RPMI7951 (cell line): ENCODE results near the gene DGUOK. TPM values are rescaled to one million over a fixed set of nuclear protein-coding genes. Genes with fewer than 3 reads are reported as not detected.

ENCODE experiments used
- DNase-seq: peaks from one replicate; pipeline ENCODE4 v3.0.0-alpha.2; 2012; ENCODE audit warnings: low read depth
- total RNA-seq: library from RNA; depleted of rRNA; stranded (reverse); fragments of >200 nt; shearing (Covaris generic); gene quantifications from 2 replicates; pipeline ENCODE4 v1.2.3, GENCODE V29; 2014

The DGUOK gene
- total RNA-seq, 1 experiment from 2014 or later: 169 TPM

GRCh38 chr2:73979686-73980085 lies 53.0 kb downstream of the DGUOK start:
- peak; percentile 85 for DNase-seq

DNA sequence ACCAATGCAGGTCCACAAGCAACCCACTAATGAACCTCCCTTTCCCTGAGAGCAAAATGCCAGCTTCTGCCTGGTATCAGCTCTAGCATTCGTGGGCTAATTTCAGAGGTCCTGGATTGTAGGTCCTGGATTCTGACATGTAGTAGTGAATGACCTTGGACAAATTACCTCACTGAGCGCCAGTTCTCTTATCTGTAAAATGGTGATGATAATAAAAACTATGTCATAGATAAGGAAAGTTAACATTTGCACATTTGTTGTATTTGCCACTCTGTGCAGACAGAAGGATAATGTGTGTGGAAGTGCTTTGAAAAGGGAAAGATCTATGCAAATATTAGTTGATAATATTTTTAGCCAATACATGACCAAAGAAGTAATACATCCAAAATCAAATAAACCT lies 53.9 kb downstream of the DGUOK start:
- DNase-seq: no peak

DNA sequence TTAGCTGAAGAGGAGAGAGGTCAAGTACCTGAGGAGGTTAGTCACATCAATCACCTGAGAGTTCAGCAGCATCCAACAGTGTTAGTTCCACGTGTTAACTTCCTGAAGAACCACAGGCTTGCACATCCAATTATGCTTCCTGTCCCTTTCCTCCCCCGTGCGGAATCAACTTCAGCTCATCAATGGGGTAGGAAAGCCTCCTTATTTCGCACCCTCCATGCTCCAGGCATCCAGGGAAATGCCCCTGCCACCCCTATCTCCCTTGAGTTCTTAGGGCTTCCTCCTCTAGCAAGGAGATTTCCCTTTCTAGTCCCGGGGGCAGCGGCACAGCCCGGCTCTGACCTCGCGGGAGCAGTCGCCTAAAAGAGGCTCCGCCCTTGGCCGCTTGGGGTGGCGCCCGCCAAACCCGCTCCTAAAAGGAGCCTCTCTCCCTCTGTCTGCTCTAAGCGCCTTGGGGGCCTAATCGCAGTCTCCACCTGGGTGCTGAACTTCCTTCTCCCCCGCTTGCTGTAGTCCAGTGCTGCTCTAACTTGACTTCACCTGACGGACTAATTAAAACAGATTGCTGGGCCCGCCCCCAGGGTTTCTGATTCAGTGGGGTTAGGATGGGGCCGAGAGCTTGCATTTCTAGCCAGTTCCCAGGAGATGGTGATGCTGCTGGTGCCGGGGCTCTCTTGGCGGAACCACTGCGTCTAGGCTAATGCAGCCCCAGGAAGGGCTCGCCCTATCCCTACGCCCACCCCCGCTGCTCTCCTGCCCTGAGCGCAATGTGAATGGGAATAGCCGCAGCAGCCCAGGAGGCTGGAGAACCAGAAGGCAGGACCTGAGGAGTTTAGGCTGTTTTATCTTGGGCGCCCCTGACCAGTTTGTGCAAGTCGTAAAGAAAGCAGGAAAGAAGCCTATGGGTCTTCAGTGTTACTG lies 54.7 kb downstream of the DGUOK start:
- peak; percentile 45 for DNase-seq

DNA sequence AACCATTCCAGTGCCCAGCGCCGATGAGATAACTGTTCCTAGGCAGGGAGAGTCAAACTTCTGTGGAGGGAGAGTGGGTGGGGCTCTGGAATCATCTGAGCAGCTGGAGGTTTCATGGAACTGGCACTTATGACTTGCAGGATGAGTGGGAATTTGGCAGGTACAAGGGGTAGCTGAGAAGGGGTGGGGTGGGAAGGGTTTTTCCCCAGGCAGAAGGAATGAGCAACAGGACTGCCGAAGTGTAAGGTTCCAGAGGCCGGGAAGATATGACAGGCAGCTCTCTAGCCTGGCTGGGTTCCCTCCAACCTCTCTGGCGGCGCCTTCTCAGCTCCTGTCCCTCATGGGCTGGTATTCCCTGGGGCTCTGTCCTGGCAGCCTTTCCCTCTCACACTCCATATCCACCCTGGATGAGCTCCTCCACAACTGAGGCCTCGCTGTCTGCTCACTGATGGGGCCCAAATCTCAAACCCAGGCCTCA lies 55.5 kb downstream of the DGUOK start:
- peak; percentile 38 for DNase-seq

DNA sequence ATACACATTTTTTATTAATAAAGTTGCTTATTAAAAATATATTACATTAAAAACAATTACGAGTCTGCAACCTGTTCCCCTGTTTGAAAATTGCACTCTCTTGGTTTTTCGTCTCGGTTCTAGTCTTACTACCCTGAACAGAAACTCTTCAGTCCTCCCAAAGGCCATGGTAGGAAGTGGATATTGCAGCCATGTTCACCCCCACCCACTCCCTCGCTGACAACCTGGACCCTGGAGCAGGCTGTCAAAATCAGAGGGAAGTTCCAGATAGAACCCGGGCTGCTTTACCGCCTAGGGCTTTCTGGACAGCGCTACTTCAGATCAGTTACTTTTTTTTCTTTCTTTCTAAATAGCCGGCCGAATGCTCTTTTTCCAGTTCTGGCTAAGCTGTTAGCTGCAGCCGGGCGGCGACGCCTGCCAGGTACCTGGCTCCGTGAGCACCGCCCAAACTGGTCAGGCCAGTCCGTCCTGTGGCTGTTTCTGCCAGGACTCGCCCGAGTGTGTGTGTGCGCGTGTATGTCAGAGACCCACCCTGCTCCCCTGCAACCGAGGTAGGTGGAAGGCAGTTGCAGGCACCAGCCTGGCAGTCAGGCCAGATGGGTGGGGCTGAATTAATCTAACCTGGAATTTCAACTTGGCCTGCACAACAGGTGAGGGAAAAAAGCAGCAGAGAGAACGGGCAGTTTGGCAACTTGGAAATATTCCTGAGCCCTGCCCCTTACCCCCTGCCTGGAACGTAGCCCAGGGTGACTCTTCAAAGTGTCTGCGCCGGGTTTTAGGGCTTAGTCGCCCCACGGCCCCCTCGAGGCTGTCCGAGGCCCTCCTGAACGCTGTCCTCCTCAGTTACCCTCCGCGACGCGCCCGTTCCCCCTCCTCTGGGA lies 56.9 kb downstream of the DGUOK start:
- no peak for DNase-seq

DNA sequence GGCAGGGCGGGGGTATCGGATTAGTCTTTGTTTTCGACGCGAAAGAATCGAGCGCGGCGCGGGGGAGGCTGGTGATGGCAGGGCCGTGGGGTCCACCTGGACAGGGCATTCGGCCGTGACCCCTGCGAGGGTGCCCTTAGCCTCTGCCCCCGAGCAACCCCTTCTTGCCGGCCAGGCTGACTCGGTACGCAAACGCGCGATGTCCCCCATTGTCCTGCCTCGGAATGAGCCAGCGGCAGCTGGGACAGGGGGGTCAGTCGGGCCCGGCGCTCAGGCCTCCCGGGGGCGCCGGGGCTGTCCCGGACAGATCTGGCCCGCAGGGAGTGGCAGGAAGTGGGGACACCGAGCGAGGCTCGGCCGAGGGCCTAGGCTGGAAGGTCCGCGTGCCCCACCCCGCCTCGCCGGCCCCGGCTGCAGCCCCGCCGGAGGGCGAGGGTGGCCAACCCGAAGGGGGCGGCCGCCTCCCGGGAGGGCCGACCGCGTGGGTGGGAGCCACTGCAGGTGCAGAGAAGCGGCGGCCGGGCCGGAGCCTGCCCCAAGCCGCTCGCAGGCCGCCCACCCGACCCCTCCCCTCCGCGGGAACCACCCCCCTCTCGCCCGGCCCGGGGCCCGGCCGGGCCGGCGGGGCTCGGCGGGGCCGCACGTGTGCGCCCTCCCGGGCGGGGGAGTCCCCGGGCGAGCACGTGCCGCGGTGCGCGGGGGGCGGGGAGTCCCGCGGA lies 57.7 kb downstream of the DGUOK start, which contains the start of gene TET3:
TET3 (plus strand) TSS at position 708 of the 719 bp plus-strand sequence. CDS start 1,494 bp downstream, outside the sequence.
- peak; percentile 47 for DNase-seq

- no peak for DNase-seq
These were observed 58.2 kb downstream of the DGUOK start for GRCh38 chr2:73984922-73985307.

- peak; percentile 39 for DNase-seq
These were observed 58.8 kb downstream of the DGUOK start for GRCh38 chr2:73985308-73986084.

GRCh38 chr2:73986085-73986681 lies 59.5 kb downstream of the DGUOK start:
- no peak for DNase-seq

DNA sequence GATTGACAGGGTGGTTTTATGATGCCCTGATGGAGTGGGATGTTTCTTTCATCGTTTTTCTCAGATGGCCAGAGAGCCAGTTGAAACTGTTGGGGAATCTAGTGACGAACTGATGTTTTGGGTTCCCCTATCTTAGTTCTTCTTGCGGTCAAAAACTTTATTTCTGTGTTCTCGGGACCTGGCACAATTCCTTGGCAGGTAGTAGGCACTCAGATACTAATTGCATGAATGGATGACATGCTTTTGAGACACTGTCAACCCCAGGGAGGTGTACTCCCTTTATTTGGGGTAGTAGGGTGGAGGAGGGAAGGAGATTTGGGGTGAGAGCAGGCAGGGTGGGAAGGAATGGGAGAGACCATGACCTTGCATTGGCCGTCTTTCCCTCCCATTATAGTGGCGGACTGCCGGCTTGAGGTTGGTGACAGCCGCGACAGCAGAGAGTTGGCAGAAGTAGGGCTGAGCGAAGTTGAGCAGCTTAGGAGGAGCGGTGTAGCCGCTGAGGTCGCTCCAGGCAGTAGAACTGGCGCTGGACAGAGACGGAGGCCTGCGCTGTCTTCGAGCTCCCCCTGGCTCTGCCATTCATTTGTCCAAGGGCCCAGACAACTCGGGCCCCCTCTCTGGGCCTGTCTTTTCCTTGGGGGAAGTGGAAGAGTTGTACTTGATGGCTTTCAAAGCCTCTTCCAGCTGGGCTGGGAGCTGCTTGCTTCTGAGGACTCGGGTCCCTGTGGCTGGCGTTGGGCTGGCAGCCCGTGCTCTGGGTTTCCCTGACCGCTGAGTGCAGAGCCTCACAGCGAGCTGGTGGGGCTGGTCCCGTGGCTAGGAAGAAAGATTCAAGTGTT lies 60.6 kb downstream of the DGUOK start:
- peak; percentile 40 for DNase-seq

DNA sequence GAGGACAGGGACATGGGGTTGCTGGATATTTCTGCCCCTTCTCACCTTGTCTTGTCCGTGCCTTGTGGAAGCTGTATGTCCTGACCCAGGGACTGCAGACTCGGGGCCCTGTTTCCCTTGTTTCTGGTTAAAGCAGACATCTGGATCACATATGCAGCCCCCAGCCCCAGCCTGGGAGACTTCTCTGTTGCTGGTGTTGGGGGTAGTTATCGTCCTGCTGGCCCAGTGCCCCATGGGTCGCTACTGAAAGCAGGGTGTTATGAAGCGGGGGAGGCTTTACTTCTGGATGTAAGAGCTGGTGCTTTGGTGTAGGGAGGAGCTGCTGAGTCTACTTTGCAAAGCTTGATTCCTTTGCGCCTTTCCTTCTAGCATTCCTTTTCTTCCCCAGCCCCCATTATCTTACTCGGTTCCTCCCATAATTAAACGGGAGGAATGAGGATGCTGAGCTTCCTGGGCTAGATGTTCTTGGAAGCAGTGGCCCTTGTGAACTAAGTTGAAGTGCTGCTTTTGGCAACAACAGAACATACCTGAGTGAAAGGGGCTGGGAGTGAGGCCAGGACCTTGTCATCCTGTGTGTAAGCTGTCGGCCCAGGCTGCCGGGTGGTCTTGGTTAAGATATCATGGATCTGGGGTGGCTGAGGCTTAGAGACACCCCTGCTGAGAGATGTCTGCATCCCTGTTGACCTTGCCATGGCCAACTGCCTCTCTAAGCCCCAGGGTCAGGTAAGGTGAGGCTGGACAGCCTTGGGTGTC lies 61.4 kb downstream of the DGUOK start:
- no peak for DNase-seq

DNA sequence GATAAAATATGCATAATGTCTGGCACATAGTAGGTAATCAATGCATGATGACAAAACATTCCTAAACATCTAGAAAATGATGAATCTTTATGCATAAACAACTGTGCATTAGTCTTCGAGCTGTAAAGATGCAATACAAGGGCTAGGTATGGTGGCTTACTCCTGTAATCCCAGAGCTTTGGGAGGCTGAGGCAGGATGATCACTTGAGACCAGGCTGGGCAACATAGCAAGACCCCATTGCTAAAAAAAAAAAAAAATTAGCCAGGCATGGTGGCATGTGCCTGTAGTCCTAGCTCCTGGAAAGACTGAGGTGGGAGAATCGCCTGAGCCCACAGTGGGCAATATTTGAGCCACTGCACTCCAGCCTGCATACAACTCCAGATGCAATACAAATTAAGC lies 63.3 kb downstream of the DGUOK start:
- no peak for DNase-seq

- no peak for DNase-seq
These were observed 63.9 kb downstream of the DGUOK start for GRCh38 chr2:73990531-73990930.

- DNase-seq: no peak
These were observed 65.4 kb downstream of the DGUOK start for GRCh38 chr2:73992036-73992435.

DNA sequence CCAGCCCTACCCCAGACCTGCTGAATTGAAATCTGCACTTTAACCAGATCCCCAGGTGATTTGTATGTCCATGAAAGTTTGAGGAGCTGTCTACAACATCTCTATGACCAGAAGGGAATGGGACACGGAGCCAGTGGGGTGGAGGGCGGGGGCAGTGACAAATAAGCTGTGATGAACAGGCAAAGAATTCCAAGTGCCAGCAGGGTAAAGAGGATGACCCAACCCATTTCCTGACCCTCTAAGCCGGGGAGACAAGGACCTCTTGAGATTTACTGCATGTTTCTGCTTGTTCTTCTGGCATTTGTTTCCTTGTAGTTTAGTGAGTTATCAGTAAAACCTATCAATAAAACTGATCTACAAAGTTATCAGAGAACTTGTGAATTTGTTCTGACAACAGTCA lies 66.7 kb downstream of the DGUOK start:
- no peak for DNase-seq

GRCh38 chr2:73993778-73994177 lies 67.1 kb downstream of the DGUOK start:
- no peak for DNase-seq

DNA sequence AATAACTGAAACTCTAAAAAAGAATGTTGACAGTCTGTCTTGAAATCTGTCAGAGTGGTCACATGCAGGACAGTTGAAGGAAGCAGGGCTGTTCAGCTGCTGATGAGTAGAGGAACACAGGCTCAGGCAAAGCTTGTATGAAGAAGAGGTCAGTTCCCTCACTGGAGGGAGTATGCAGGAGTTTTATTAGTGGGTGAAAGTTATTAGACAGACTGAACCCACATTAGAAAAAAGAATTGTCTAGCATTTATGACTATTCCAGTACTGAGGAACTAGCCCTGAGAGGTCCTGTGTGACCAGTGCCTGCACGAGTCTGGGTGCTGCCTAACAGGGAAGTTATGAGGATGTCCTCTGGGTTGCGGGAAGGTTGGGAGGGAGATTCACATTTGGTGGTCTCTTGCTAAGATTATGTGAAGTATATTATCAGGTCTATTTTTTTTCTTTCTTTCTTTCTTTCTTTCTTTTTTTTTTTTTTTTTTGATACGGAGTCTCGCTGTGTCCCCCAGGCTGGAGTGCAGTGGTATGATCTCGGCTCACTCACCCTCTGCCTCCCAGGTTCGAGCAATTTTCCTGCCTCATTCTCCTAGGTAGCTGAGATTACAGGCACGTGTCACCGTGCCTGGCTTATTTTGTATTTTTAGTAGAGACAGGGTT lies 67.6 kb downstream of the DGUOK start:
- DNase-seq: no peak

DNA sequence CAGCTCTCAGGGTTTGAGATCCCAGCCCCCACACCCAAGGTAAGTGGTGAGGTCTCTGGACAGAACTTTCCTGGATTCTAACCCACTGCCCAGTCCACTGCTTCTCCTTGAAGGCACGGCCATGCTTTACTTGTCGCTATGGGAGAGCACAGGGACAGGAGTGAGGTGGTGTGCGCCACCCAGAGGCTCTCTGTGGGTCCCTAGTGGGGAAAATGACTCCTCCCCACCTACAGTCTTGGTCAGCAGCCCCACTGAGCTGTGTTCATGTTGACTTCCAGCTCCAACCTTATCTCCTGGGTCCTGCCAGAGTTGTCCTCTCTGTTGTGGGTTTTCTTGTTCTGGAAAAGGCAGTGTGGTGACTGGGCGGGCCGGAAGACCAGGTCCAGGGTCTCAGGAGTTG lies 69.1 kb downstream of the DGUOK start:
- DNase-seq: no peak
